Measurements from ENCODE around the gene LARP4. TPM values are rescaled to one million over a fixed set of nuclear protein-coding genes. Genes with fewer than 3 reads are reported as not detected.

LARP4 gene
- total RNA-seq, 2 donors from 2014 or later = 29.7 to 32.9 TPM

DNA sequence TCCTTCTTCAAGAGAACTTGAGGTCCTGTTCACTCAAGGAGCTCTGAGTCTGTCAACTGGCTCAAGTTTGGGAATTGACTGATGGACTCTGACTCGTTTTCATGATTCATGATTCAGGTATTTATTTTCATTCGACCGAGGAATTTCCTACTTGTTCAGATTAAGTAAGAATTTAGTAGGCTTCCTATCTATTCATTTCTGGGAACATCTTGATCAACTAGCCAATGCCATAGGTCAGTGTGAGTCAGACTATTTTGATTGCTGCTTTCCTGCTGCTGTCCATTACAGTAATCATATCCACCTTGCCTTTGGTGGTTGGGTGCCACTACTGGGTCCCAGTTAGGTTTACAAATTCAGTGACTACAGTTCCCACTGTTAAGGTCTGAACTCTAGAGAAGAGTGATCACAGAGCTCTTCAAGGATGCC is 10.4 kb upstream of the LARP4 start:
- H3K27me3 ChIP-seq (replicated peaks; ENCODE audit: insufficient read depth) = no peaks in the 10 kb centered on the region
- 64% methylated on average over 3 of the region's 3 CpGs for WGBS
- intact Hi-C loops (cut with DNase I) = no loop called here
- no peaks in the 10 kb centered on the region for H3K9me3 ChIP-seq
- H3K27ac ChIP-seq = no peak overlapping the region
- H3K4me3 ChIP-seq = no peak overlapping the region
- no peaks in the 10 kb centered on the region for H3K4me1 ChIP-seq (replicated peaks)
- TF ChIP-seq POLR2A (IDR thresholded peaks at IDR 0.05) = no peak
- no peaks in the 10 kb centered on the region for H3K36me3 ChIP-seq
- no peak for DNase-seq (ENCODE audit: low spot score)

- H3K36me3 ChIP-seq = no peaks in the 10 kb centered on the region
- H3K4me3 ChIP-seq = no peak overlapping the region
- no peak overlapping the region for H3K27ac ChIP-seq
- DNase-seq (ENCODE audit: low spot score) = no peak
- 88% methylated on average over 4 of the region's 4 CpGs for WGBS
- H3K4me1 ChIP-seq (replicated peaks) = no peaks in the 10 kb centered on the region
- no peaks in the 10 kb centered on the region for H3K27me3 ChIP-seq (replicated peaks; ENCODE audit: insufficient read depth)
- intact Hi-C loops (cut with DNase I) = no loop called here
- no peaks in the 10 kb centered on the region for H3K9me3 ChIP-seq
- TF ChIP-seq POLR2A (IDR thresholded peaks at IDR 0.05) (no peak), POLR2AphosphoS5 (IDR thresholded peaks at IDR 0.05) (no peak), CTCF (IDR thresholded peaks at IDR 0.05) (no peak)
These were observed 6.1 kb upstream of the LARP4 start for GRCh38 chr12:50394469-50395029.

DNA sequence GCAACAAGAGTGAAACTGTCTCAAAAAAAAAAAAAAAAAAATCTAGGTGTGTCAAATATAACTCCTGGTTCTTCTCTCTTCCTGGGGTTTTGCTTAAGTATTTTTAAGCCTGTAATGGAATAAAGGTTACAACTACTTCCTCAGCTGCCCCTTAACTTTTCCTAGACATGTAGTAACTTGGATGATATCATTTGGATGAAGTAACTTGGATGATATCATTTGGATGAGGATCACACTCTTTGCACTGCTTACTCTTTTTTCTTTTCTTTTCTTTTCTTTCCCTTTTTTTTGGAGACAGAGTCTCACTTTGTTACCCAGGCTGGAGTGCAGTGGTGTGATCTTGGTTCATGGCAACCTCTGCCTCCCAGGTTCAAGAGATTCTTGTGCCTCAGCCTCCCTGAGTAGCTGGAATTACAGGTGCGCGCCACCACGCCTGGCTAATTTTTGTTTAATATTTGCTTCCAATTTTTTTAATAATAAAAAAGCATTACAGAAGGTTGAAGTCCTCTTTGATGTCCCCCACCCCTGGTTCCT is 3.5 kb upstream of the LARP4 start:
- no peak for TF ChIP-seq POLR2A (IDR thresholded peaks at IDR 0.05)
- TF ChIP-seq CTCF (IDR thresholded peaks at IDR 0.05) = no peak
- TF ChIP-seq POLR2AphosphoS5 (IDR thresholded peaks at IDR 0.05) = no peak
- 90% methylated on average over 3 of the region's 3 CpGs for WGBS
- H3K27me3 ChIP-seq (replicated peaks; ENCODE audit: insufficient read depth) = no peaks in the 10 kb centered on the region
- H3K27ac ChIP-seq = no peak overlapping the region
- no peaks in the 10 kb centered on the region for H3K9me3 ChIP-seq
- H3K4me1 ChIP-seq (replicated peaks) = no peaks in the 10 kb centered on the region
- no peak for DNase-seq (ENCODE audit: low spot score)
- H3K4me3 ChIP-seq = no peak overlapping the region
- intact Hi-C loops (cut with DNase I) = no loop called here
- no peaks in the 10 kb centered on the region for H3K36me3 ChIP-seq

DNA sequence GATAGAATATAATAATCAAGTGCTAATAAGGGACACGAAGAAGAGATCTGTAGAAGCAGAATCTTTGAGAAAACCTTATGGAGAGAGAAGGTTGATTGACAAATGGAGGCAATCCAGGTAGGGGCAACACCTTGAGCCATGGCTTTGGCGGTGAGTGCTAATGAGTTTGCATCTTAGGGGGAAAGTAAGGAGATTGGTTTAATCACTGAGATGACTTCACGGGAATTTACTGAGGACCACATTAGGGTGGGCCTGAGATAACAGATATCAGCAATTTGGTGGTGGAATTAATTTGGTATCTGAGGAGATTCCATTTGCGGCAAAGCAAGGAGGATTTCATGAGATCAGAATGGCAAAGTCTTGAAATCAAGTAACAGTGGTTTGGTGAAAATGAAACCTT is 1.8 kb upstream of the LARP4 start:
- TF ChIP-seq POLR2AphosphoS5 (IDR thresholded peaks at IDR 0.05) = no peak
- TF ChIP-seq CTCF (IDR thresholded peaks at IDR 0.05) = no peak
- no peak for TF ChIP-seq POLR2A (IDR thresholded peaks at IDR 0.05)
- no peak overlapping the region for H3K4me3 ChIP-seq
- intact Hi-C loops (cut with DNase I) = no loop called here
- H3K27ac ChIP-seq = no peak overlapping the region
- no peaks in the 10 kb centered on the region for H3K36me3 ChIP-seq
- no peaks in the 10 kb centered on the region for H3K27me3 ChIP-seq (replicated peaks; ENCODE audit: insufficient read depth)
- H3K4me1 ChIP-seq (replicated peaks) = no peaks in the 10 kb centered on the region
- 90% methylated on average over 4 of the region's 4 CpGs for WGBS
- no peak for DNase-seq (ENCODE audit: low spot score)
- H3K9me3 ChIP-seq = no peaks in the 10 kb centered on the region

DNA sequence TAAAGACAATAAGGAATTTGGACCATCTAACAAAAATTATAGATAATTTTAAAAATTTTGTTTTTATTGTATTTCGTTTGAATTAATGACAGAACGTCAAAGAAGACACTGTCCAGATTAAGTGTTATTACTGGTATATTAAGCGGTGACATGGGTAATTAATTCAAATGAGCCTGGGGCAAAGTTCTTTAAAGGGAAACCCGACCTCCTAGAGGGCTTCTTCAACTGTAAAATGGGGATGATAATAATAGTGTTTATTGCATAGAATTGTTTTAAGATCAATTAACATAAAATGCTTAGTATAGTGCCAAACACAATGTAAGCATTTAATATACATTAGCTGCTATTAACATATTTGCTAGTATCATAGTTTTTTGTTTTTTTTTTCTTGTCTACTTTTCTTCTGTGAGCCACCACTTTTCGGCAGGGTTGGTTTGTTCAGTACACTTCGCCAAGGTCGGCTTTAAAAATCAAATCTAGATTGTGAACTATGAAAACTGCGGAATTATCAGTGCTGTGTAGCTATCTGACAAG is 514 bp upstream of the LARP4 start:
- Histone ChIP-seq H3K27me3 (replicated peaks; ENCODE audit: insufficient read depth) (no peaks in the 10 kb centered on the region), H3K4me1 (replicated peaks) (no peaks in the 10 kb centered on the region), H3K36me3 (no peaks in the 10 kb centered on the region), H3K4me3 (peak overlapping the region; percentile 68 to 71), H3K9me3 (no peaks in the 10 kb centered on the region), H3K27ac (peak overlapping the region; percentile 88 to 94)
- 19% methylated on average over 8 of the region's 8 CpGs for WGBS
- DNase-seq (ENCODE audit: low spot score) = no peak
- intact Hi-C loops (cut with DNase I) = loop anchor here (2.0 to 5.0 kb wide), 2 partner anchors 178 to 289 kb away; no protein-coding TSS in a partner anchor
- TF ChIP-seq POLR2AphosphoS5 (IDR thresholded peaks at IDR 0.05) (no peak), CTCF (IDR thresholded peaks at IDR 0.05) (no peak), POLR2A (IDR thresholded peaks at IDR 0.05) (no peak)

Data from prostate gland (tissue), 2 donors.